GM19463 (cell line): ENCODE measurements around the gene ABCB6.

ENCODE experiments used
- ATAC-seq: cut with Tn5 transposase; IDR thresholded peaks from one replicate; pipeline ENCODE4 v1.9.1; 2021; ENCODE audit warnings: mild to moderate bottlenecking, moderate library complexity; ENCODE audit not compliant: unreplicated experiment

ABCB6 gene

GRCh38 chr2:219171231-219171651, 47.5 kb downstream of the ABCB6 start:
- ATAC-seq: no peak

DNA sequence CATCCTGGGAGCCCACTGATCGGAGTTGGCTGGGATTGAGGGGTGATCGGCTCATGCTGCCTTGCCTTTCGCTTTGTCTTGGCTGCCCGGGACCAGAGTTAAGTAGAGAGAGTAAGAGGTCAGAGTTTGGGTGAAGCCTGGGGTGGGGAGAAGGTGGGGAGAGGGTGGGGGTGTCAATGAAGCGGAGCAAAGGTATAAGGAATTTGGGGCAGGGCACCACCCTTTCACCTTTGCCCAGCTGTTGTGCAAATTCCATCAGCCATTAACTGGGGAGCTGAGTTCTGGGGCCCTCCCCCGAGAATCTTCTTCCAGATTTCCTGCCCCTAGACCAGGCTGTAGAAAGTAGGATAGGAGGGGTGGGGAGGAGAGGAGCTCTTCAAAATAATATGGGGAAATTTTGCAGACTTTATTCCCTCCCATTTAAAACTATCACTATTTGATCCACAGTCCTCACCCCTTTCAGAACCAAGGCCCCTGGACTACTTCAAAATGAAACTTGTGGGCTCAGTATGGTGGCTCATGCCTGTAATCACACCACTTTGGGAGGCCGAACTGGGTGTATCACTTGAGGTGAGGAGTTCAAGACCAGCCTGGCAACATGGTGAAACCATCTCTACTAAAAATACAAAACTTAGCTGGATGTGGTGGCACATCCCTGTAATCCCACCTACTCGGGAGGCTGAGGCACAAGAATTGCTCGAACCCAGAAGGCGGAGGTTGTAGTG, 48.7 kb downstream of the ABCB6 start, which contains the start of gene SLC23A3:
Gene SLC23A3, minus strand, starts transcription at position 100 of the 725 bp plus-strand sequence. Its CDS starts 45 bp downstream, at position 55.
- ATAC-seq: no peak

- no peak for ATAC-seq
These were observed 49.8 kb downstream of the ABCB6 start for GRCh38 chr2:219168932-219169331.

GRCh38 chr2:219168526-219168925, 50.2 kb downstream of the ABCB6 start:
- ATAC-seq: no peak

GRCh38 chr2:219167997-219168396, 50.8 kb downstream of the ABCB6 start:
- no peak for ATAC-seq

DNA sequence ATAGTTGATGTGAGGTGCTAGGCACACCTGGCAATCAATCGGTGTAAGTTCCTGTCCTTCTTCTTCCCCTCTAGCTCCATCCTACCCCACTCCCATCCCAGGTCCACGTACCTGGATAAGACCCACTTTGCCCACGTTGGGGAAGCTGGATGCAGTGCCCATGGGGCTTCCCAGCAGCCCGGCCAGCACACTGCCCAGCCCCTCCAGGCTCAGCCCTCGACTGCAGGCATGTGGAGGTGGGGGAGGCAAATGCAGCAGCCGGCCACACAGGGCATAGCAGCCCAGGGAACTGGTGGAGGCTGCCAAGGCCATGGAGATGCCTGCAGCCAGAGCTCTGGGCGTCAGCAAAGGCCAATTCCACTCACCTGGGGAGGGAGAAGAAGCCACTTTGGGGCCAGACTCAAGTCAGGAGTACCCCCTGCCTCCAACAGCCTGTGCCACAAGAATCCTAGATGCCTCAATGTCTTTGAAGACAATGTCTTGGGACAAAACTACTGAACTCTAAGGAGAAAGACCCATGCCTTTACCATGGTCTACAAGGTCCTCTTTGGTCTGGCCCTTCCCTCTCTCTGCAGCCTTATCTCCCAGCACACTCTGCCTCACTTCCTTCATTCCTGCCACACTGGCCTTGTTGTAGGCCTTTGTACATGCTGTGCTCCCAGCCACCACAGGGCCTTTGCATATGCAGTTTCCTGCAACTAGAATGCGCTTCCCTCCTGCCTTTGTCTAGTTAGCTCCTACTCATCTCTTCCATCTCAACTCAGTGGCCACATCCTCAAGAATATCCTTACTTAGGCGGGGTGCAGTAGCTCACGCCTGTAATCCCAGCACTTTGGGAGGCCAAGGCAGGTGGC, 53.5 kb downstream of the ABCB6 start:
- no peak for ATAC-seq

DNA sequence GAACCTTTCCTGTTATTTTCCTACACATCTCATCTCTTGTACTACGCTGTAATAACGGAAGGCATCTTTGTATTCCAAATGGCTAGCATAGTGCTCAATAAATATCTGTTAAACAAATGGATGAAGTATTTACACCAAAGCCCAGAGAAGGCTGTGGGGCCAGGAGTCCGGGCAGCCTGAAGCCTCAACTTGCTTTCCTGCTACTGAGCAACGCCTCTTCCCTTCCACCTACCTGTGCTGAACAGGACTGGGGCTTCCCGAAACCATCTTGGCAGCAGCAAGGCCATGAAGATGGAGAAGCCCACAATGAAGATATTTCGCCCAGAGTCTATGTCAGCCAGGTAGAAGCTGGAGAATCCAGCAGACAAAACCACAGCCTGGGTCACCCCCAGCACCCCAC, 55.6 kb downstream of the ABCB6 start:
- no peak for ATAC-seq

DNA sequence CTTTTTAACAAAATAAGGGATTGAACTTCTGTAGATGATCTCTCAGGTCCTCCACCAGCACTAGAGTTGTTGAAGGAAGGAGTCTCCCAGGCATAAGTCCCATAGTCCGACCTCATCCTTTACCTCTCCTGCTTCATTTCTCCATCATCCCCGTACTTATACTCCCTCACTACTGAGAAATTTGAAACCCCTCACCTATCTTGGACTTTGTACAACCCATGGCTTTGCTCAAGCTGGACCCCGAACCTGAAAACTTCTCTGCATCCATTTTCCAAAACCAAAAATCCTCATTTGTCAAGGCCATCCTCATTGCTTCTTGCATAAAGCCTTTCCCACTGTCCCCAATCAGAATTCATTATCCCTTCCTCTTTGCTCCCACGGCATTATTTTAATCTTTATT, 57.7 kb downstream of the ABCB6 start:
- ATAC-seq: no peak

GRCh38 chr2:219160186-219161017, 58.4 kb downstream of the ABCB6 start, which contains the start of gene NHEJ1:
NHEJ1 (minus strand) TSS chr2:219160815; CDS start chr2:219158362, 2,453 bp downstream.
- ATAC-seq: peak; percentile 82
